GM21360 (cell line): ENCODE measurements around the gene GABARAPL2.
A peak's percentile ranks its signal among the peaks of the same experiment; 100 is the strongest.
"Not testable (repeated sequence)": the region's sequence is repeated elsewhere in the genome, so short reads cannot be mapped to it uniquely, and the experiment has no call there.

Experiments used
- ATAC-seq: cut with Tn5 transposase; IDR thresholded peaks from one replicate; pipeline ENCODE4 v1.9.1; 2021; ENCODE audit warnings: mild to moderate bottlenecking, moderate library complexity; ENCODE audit not compliant: unreplicated experiment

GABARAPL2 gene

GRCh38 chr16:75566040-75566757 lies at the start of gene GABARAPL2:
GABARAPL2 (plus strand) TSS chr16:75566379; CDS start chr16:75566487, 108 bp downstream.
- peak; percentile 60 for ATAC-seq

GRCh38 chr16:75519175-75519574 lies 47.0 kb upstream of the GABARAPL2 start:
- ATAC-seq, result no peak

GRCh38 chr16:75526032-75526790 lies 40.0 kb upstream of the GABARAPL2 start:
- ATAC-seq, result no peak

GRCh38 chr16:75527825-75528299 lies 38.3 kb upstream of the GABARAPL2 start:
- ATAC-seq, result no peak

GRCh38 chr16:75529056-75529905 lies 36.9 kb upstream of the GABARAPL2 start:
- no peak for ATAC-seq

GRCh38 chr16:75529959-75530358 lies 36.2 kb upstream of the GABARAPL2 start:
- ATAC-seq, result no peak

GRCh38 chr16:75532142-75532765 lies 33.9 kb upstream of the GABARAPL2 start:
- no peak for ATAC-seq

- ATAC-seq, result no peak
These were observed 33.4 kb upstream of the GABARAPL2 start for GRCh38 chr16:75532791-75533190.

GRCh38 chr16:75534560-75535205 lies 31.5 kb upstream of the GABARAPL2 start:
- no peak for ATAC-seq

GRCh38 chr16:75535211-75535843 lies 30.9 kb upstream of the GABARAPL2 start:
- ATAC-seq, result no peak

GRCh38 chr16:75535901-75536300 lies 30.3 kb upstream of the GABARAPL2 start, which contains the start of gene CHST5:
CHST5 (minus strand) TSS chr16:75536108; CDS start chr16:75530384, 5,724 bp downstream.
- ATAC-seq, result no peak

GRCh38 chr16:75537776-75538175 lies 28.4 kb upstream of the GABARAPL2 start:
- no peak for ATAC-seq

- ATAC-seq, result not testable (repeated sequence)
These were observed 27.2 kb upstream of the GABARAPL2 start for GRCh38 chr16:75538882-75539565.

GRCh38 chr16:75541236-75541635 lies 24.9 kb upstream of the GABARAPL2 start:
- no peak for ATAC-seq

- ATAC-seq, result not testable (repeated sequence)
These were observed 23.7 kb upstream of the GABARAPL2 start for GRCh38 chr16:75542462-75542861.

GRCh38 chr16:75545879-75546278 lies 20.3 kb upstream of the GABARAPL2 start:
- not testable (repeated sequence) for ATAC-seq

GRCh38 chr16:75546293-75546692 lies 19.9 kb upstream of the GABARAPL2 start:
- ATAC-seq, result no peak

GRCh38 chr16:75548456-75548855 lies 17.7 kb upstream of the GABARAPL2 start:
- not testable (repeated sequence) for ATAC-seq

GRCh38 chr16:75550211-75550662 lies 15.9 kb upstream of the GABARAPL2 start:
- ATAC-seq, result peak; percentile 64
